T1000 (cell line): Measurements from ENCODE around the gene EMP3.
A peak's percentile ranks its signal among the peaks of the same experiment; 100 is the strongest.

ENCODE experiments used
- DNase-seq: peaks from one replicate; lab custom pipeline; 2025; ENCODE audit warnings: mixed read lengths; lab: John Stamatoyannopoulos, UW

Gene EMP3

GRCh38 chr19:48318286-48318987 is 6.9 kb upstream of the EMP3 start:
- no peak for DNase-seq

DNA sequence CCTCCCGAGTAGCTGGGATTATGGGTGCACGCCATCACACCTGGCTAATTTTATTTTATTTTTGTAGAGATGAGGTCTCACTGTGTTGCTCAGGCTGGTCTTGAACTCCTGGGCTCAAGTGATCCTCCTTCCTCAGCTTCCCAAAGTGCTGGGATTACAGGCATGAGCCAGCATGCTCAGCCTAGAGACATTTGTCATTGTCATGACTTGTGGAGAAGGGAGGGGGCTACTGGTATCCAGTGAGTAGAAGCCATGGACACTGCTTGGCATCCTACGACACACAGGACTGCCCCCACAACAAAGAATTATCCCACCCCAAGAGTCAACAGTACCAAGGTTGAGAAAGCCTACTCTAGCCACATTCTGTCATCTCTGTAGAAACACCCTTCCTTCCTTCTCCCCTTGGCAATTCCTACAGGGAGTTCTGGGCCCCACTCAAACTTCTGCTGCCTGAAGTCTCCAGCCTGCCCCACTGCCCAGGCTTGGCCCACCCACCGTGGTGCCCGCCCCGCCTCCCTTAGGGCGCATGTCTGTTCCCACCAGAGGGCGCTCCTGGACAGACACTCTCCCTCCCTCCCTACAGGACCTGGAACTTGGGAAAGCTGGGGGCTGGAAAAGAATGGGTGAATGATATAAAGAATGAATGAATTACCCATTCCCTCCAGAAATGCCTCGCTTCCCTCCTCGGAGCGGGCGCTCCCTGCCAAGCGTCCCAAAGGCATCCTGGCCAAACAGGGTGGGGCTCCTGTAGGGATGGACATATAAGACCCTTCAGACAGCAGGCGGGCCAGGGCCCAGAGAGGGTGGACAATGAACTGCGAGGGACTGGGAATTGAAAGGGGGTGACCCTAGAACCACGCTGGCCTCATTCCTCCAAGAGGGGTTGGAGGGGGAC is 5.5 kb upstream of the EMP3 start:
- DNase-seq = peak; percentile 53

- peak; percentile 83 for DNase-seq
These were observed 4.1 kb upstream of the EMP3 start for GRCh38 chr19:48321372-48321621.

- peak; percentile 98 for DNase-seq
These were observed 3.4 kb upstream of the EMP3 start for GRCh38 chr19:48321622-48322591.

DNA sequence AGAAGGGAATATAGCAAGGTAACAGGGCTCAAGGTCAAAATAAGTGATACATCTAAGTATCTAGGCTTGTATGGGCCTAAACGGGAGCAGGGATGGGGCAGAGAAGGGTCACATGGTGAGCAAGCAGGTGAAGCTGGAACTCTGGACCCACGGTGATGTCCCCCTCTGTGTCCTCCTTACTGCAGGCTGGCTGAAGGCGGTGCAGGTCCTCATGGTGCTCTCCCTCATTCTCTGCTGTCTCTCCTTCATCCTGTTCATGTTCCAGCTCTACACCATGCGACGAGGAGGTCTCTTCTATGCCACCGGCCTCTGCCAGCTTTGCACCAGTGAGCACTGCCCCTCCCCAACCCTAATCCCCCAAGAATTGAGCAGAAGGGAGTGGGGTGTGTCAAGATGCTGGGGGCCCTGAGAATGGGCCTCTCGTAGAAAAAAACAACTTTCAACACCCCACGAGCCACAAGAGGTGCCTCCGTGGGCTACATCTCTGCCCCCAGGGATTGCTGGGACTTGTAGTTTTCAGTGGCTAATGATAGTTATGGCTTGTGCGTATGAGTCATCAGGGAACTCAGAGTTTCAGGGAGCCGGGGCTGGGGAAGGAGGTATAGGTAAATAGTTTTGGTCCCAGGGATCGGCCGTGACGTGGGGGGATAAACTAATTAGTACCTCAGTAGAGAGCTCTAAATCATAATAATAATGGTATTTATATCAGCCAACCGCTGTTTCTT is 4.0 kb downstream of the EMP3 start:
- DNase-seq = no peak

- no peak for DNase-seq
These were observed 4.8 kb downstream of the EMP3 start for GRCh38 chr19:48330012-48330681.

DNA sequence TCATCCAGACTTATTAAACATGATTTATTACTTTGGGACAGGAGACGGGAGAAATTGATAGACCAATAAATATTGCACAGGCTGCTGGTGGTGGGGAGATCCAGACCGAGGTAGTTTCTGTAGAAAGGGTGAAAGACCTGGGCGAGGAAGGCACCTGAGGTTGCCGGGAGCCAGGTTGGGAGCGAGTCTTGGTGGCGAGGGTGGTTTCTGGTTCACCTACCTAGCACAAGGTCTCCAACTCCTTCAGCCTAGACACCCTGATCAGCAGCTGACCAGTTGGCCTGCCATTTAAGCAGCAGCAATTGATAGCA is 7.0 kb downstream of the EMP3 start:
- no peak for DNase-seq

- peak; percentile 74 for DNase-seq
These were observed 7.5 kb downstream of the EMP3 start for GRCh38 chr19:48332662-48333466.

GRCh38 chr19:48333467-48334384 is 8.4 kb downstream of the EMP3 start:
- peak; percentile 73 for DNase-seq

GRCh38 chr19:48338253-48338755 is 13.0 kb downstream of the EMP3 start:
- DNase-seq = no peak

DNA sequence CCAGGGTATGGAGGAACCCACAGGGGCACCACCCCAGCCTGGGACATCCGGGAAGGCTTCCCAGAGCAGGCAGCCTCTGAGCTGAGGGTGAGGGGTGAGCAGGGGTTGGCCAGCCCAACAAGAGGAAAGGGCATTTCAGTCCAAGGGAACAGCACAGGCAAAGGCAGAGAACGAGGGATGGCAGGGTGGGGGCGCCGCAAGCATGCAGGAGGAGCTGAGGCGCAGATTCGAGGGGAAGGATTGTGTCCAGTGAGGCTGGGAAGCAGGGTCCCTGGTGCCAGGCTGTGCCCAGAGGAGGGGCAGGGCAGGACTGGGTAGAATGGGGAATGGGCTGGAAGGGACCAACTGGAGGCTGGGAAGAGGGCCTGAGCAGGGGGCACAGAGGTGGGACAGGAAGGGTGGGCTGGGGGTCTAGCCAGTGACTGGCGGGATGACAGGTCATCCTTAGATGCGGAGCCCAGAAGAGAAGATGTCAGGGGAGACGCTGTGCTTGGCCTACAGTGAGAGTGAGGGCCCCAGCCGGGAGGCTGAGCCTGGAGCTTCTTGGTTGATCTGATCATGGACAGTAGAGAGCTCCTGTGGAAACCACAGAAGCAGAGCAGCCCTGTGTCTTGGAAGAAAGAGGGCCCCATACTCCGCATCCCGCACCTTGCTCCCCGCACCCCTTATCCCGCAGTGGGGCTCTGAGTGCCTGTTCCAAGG is 13.6 kb downstream of the EMP3 start:
- no peak for DNase-seq

DNA sequence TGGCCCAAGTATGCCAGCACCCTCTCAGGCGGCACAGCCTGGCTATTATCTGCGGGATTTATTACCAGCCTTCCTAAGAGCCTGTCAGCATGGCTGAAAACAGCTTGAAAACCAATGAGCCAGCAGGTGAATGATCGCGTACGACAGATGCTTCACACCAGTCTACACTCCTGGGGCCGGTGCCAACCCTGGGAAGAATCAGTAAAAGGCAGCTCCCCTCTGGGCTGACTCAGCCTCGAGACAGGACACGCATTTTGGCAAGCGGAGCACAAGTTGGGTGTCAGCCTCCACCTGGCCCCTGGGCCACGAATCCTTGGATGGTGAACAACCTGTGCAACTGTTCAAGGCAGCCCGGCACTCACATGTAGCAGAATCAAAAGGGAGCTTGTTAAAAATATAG is 15.6 kb downstream of the EMP3 start:
- no peak for DNase-seq

DNA sequence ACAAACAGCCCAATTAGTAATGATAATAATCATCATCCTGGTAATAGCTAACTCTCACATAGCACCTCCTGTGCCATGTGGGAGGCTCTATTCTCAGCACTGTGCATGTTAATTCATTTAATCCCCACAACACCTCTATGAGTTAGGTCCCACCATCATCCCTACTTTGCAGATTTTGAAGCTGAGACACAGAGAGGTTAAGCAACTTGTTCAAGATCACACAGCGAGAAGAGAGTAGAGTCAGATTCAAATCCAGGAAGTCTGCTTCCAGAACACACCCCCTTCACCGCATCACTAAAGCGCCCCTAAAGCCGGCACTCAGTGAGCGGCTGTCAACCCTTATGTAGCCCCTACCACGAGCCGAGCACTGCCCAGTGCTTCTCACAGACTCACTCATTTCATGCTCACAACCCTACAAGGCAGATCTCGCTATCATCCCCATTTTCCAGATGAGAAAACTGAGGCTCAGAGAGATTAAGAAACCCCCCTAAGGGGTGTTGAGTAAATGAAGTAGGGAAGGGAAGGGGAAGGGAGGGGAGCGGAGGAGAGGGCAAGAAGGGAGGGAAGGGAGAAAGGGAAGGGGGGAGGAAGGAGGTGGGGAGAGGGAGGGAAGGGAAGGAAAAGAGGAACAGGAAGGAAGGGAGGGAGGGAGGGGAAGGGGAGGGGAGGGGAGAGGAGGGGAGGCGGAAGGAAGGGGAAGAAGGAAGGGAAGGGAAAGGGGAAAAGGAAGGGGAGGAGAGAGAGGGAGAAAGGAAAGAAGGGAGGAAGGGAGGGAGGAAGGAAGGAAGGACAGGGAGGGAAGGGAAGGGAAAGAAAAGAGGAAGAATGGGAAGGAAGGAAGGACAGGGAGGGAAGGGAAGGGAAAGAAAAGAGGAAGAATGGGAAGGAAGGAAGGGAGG is 16.4 kb downstream of the EMP3 start:
- no peak for DNase-seq

DNA sequence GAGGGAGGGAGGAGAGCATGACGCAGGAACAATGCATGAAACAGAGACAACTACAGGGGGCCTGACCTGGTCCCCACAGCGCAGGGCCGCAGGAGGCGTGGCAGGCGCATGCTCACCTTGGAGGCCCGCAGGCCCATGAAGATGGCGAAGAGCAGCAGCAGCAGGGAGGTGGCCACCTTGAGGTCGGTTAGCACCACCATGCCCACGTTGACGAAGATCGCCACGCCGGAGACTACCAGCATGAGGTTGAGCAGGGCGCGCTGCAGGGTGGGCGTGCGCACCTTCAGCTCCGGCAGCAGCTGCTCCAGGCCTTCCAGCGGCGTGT is 17.0 kb downstream of the EMP3 start:
- no peak for DNase-seq

DNA sequence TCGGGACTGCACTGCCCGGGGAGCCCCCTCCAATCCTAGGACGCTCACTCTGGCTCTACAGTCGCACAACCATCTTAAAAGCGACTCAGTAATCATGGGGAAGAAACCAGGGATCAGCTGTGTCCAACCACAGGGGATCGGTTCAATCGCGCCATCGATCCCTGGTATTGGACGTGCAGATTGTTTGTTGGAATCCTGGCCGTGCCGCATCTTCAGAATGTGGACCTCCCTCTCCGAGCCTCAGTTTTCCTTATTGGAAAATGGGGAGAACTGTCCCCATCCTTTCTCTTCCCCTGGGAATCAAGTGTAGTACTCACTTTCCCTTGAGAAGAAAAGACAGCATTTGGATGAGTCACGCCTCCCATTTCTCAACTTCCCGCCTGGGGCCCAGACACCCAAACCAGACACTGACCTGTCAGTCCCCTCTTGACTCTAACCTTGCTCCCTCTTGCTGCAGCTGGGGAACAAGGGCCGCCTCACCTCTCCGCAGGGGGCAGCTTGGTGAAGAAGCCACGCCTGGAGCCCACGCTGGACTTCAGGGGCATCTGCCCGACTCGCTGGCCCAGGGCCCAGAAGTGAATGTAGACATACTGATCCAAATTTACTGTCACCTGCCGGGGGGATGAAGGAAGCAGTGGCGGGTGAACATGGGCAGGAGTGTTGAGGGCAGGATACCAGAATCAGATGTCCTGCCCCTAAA is 17.6 kb downstream of the EMP3 start:
- no peak for DNase-seq

GRCh38 chr19:48344892-48345291 is 19.5 kb downstream of the EMP3 start:
- no peak for DNase-seq

DNA sequence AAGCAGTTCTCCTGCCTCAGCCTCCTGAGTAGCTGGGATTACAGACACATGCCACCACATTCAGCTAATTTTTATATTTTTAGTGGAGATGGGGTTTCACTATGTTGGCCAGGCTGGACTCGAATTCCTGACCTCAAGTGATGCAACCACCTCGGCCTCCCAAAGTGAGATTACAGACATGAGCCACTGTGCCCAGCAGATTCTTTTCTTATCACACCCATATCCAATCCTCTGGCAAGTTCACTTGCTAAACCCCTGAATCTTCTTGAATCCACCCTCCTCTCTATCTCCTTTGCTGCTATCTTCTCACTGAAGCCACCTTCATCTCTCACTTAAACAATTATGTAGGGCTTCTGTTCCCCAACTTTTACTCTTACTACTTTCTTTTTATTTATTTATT is 20.8 kb downstream of the EMP3 start:
- no peak for DNase-seq
